NCI-H2196 treated with DMSO at 0.1 percent for 48 hours (cell line): Measurements from ENCODE around the gene TAF6.
"Not testable (repeated sequence)": the region's sequence is repeated elsewhere in the genome, so short reads cannot be mapped to it uniquely, and the experiment has no call there.

ENCODE experiments used
- DNase-seq: peaks from one replicate; lab custom pipeline; 2025; ENCODE audit not compliant: unreplicated experiment; lab: John Stamatoyannopoulos, UW

TAF6 gene

DNA sequence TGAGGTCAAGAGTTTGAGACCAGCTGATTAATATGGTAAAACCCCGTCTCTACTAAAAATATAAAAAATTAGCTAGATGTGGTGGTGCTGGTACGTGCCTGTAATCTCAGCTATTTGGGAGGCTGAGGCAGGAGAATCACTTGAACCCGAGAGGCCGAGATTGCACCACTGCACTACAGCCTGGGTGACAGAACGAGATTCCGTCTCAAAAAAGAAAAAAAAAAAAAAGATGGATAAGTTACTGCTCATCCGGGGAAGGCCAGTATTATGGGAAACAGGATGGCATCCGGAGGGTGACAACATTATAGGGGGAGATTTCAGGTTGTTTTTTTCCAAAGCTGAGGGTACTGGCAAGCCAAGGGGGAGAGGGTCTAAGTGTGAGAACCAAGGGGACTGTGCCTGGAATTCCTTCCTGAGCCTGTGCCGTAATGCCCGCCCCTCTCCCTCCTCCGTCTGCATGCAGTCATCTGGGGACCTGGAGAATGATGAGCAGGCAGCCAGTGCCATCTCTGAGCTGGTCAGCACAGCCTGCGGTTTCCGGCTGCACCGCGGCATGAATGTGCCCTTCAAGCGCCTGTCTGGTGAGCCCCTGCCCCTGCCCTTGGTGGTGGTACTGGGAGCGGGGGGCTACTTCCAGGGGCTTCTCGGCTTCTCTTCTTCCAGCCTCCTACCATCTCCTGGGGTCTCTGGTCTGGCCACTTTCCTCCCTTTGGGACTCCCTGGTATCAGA, 33.9 kb upstream of the TAF6 start:
- no peak for DNase-seq

DNA sequence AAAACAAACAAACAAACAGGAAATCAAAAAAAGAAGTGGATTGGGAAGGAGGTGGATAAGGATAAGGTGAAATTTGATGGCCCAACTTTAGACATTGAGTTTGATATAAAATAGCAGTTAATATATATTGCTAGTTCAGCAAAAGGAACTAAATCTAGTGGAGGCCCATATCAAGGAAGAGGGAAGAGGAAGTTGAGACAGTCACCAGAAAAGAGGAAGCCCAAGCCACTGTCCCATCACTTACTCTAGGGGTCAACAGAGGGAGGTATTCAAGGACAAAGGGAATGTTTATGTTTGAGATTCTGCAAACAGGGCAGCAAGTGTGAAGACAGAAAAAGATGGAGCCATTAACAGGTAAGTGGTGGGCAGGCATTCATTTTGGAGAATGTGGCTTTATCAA, 33.2 kb upstream of the TAF6 start:
- DNase-seq, result no peak

DNA sequence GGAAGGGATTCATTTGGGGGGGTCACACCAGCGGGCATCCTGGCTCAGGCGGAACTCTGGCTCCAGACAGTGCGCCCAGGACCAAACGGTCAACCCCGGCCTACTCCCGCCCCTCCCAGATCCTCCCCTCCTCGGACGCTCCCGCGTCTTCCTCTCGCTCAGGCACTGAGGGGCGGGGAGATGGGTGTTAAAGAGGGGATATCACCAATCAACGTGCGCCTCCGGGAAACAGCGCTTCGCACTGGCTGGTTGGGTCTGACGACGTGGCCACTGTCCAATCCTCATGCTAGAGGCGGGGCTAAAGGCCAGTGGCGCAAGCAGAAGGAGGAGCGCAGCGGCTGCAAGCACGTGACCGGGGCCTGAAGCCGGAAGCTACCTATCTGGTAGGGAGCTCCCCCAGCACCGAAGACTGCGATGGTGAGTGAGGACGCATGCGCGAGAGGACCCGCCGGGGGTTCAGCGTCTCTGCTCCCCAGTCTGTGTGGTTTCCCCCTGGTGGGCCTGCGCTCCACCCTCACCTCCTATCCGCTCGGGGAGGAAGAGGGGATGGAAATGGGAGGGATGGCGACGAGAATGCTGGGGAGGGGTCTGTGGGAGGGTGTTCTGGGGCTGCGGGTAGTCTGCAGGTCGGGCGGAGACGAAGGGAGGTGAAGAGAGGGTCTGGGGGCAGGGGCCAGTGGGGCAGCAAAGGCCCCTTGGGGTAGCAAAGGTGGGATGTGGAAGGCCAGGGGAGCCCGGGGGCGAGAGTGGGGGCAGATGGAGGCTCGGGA, 29.6 kb upstream of the TAF6 start, which contains the start of gene LAMTOR4:
Gene LAMTOR4, plus strand, starts transcription at position 360 of the 770 bp plus-strand sequence. Its CDS starts 55 bp downstream, at position 415.
- DNase-seq, result peak; percentile 98

DNA sequence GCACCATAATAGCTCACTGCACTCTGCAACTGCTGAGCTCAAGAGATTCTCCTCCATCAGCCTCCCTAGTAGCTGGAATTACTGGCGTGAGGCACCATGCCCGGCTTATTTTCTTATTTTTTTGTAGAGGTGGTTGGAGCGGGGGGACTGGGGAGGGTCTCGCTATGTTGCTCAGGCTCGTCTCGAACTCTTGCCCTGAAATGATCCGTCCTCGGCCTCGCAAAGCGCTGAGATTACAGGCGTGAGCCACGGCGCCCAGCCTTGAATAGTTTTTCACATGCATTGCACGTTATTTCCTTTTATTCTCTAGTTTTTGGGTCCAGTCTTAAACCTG, 29.0 kb upstream of the TAF6 start:
- DNase-seq, result no peak

DNA sequence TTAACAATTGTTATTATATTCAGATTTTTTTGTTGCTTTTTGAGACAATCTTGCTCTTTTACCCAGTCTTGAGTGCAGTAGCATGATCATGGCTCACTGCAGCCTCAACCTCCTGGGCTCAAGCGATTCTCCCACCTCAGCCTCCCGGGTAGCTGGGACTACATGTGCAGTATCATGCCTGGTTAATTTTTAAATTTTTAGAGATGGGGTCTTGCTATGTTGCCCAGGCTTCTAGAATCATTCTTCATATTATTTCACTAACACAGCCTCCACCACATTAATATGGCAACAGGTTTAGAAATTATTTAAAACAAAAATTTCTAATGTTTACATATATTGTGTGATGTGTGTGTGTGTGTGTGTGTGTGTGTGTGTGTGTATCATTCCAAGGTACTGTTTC, 28.1 kb upstream of the TAF6 start:
- DNase-seq, result no peak

DNA sequence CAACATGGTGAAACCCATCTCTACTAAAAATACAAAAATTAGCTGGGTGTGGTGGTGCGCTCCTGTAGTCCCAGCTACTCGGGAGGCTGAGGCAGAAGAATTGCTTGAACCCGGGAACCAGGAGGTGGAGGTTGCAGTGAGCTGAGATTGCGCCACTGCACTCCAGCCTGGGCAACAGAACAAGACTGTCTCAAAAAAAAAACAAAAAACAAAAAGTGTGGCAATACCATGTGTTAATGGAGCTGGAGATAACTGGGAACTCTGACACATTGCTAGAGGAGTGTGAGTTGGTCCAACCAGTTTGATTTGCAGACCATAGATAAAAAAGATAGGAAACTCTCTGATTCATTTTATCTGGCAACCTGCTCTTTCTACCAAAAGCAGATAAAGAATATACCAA, 27.2 kb upstream of the TAF6 start:
- not testable (repeated sequence) for DNase-seq

DNA sequence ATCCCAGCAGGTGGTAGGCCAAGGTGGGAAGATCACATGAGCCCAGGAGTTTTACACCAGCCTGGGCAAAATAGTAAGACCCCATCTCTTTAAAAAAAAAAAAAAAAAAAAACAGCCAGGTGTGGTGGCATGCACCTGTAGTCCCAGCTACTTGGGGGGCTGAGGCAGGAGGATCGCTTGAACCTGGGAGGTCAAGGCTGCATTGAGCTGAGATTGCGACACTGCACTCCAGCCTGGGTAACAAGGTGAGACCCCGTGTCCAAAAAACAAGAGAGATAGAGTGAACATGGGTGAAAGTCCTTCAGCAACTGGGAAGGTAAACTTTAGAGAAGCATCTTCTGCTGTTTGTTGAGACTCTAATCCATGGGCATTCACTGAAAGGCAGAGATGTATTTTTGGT, 23.3 kb upstream of the TAF6 start:
- no peak for DNase-seq

DNA sequence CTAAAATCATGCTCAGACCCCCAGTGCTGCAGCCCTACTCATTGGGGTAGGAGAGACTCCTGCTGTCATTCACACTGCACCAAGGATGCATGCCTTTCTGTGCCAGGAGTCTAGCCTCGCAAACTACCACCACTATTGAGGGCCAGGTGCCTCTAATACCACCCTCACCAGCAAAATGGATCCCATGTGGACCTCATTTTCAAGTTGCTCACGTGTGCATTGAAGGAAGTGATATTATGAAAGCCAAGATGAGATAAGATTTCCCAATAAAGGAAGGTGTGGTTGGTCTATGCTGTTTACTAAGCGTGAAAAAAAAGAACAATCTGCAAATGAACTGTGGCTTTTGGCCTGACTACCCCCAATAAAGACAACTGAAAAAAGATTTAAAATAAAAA, 22.4 kb upstream of the TAF6 start:
- DNase-seq, result no peak

DNA sequence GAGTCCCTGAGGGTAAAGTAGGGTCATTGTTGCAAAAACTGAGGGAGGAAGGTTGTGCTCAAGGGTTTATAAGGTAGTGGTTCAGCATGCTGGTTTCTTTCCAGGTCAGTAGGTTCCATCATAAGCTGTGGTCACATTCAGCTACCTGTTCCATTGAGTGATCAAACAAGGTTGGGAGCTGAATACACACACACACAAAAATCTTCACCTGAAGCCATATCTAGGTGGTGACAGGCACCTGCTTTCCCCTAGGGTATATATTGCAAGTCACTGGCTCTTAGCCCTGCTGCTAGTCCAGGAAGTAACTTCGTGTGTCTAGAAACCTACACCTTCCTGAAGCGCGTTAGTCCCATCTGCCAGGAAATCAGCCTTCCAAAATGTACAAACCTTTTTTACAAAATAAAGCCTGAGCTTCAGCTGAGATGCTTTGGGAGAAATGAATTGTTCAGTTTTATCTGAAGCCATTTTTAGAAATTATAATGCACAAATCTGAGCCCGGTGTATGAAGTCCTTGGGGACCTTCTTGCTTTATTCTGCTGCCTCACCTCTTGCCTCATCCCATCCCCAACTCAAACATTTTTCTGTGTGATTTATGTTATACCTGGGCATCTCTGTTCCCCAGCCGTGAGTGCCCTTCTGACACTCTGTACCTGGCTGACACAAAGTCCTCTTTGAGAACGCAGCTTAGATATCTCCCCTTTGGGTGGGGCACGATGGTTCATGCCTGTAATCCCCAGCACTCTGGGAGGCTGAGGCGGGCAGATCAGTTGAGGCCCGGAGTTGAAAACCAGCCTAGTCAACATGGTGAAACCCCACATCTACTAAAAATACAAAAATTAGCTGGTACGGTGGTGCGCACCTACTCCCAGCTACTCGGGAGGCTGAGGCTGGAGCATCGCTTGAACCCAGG, 18.9 kb upstream of the TAF6 start:
- peak; percentile 61 for DNase-seq

DNA sequence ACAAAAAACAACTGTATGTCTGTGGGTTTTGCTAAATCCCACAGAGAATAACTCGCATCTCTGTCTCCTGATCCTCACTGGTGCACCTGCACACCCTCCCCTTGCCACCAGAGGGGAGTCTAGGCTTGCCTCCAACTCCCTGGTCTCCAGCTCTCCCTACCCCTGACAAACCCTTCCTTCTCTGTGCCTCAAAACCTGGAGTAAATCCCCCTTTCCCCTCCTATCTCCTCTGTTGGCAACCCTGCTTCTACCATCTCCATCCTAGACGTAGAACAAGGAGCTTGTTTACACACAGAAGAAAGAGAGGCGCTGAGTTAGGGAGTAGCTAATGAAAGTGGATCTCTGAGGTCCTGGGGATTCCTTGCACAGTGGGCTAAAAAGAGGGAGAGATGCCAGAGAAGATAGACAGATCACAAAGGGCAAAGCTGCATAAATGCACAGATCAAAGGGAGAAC, 13.6 kb upstream of the TAF6 start:
- DNase-seq, result peak; percentile 41

DNA sequence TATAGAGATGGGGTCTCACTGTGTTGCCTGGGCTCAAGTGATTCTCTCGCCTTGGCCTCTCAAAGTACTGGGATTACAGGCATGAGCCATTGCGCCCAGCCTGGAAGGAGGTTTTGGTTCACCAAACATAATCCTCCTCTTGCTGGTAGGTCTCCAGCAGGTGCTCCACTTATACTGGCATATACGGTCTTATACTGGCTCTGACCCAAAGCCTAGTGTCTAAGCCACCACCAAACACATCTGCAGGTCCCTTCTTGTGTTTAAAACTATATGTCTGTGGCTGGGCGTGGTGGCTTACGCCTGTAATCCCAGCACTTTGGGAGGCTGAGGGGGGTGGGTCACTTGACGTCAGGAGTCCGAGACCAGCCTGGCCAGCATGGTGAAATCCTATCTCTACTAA, 13.0 kb upstream of the TAF6 start:
- DNase-seq, result no peak

DNA sequence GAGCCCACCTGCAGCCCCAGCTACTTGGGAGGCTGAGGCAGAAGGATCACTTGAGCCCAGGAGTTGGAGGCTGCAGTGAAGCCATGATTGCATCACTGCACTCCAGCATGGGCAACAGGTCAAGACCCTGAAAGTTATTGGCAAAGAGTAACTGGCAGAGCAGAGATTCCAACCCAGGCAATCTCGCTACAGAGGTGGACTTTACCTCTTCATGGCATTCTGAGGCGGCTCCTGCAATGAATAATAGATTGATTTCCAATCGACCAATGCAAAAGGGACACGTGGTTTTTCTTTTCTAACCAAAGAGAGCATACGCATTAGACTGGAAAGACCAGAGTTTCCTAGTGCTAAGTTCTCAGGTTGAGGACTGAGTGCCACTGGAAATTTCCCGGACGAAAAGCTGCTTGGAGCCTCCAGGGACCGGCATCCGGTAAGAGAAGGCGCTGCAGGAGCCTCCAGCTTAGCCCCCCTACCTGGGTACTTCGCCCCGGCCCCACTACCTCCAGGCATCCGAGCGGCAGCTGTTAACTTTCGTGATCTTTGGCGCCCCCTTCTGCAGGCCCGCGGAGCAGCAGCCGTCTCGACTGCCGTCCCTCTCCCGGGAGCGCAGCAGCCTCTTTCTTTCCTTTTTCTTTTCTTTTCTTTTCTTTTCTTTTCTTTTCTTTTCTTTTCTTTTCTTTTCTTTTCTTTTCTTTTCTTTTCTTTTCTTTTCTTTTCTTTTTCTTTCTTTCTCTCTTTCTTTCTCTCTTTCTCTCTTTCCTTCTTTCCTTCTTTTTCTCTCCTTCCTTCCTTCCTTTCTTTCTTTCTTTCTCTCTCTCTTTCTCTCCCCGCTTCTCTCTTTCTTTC, 11.7 kb upstream of the TAF6 start:
- DNase-seq, result peak; percentile 72

DNA sequence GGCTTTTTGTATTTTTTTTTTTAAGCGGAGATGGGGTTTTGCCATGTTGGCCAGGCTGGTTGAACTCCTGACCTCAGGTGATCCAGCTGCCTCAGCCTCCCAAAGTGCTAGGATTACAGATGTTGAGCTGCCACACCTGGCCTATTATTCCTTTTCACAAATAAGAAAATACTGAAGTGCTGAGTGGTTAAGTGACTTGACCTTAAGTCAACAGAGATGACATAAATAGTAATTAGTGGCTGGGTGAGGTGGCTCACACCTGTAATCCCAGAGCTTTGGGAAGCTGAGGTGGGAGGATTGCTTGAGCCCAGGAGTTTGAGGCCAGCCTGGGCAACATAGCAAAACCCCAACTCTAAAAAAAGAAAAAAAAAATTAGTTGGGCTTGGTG, 11.1 kb upstream of the TAF6 start:
- peak; percentile 45 for DNase-seq

DNA sequence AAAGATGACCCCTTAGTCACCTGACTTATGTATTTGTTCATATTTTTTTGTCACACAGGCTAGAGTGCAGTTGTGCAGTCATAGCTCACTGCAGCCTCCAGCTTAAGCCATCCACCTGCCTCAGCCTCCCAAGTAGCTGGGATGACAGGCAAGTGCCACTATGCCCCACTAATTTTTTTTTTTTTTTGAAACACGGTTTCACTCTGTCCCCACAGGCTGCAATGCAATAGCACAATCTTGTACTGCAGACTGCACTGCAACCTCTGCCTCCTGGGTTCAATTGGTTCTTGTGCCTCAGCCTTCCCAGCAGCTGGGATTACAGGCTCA, 9.4 kb upstream of the TAF6 start:
- DNase-seq, result no peak

DNA sequence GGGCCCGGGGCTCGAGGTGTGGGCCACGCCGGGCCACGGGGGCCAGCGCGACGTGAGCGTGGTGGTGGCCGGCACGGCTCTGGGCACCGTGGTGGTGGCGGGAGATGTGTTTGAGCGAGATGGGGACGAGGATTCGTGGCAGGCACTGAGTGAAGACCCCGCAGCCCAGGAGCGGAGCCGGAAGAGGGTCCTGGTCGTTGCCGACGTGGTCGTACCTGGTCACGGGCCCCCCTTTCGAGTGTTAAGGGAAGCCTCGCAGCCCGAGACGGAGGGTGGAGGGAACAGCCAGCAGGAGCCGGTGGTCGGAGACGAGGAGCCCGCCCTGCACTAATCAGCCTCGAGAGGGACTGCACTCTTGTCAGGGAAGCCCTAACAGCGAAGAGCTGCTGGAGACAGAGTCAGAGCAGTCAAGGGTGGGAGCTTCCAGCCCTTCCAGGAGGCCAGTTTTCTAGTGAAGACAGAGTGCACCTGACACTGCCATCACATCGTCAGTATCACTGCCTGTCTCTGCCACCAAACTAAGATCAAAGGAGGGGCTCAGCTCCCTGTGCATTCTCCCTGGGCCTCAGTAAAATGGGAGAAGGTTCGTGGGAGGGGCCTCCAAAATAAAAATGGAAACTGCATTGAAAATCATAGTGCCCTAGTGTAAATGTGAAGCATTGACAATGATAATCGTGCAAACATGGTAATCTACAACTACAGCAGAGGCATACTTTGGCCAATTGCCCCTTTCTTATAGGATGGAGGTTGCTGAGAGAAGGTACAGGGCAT, 8.9 kb upstream of the TAF6 start:
- no peak for DNase-seq

DNA sequence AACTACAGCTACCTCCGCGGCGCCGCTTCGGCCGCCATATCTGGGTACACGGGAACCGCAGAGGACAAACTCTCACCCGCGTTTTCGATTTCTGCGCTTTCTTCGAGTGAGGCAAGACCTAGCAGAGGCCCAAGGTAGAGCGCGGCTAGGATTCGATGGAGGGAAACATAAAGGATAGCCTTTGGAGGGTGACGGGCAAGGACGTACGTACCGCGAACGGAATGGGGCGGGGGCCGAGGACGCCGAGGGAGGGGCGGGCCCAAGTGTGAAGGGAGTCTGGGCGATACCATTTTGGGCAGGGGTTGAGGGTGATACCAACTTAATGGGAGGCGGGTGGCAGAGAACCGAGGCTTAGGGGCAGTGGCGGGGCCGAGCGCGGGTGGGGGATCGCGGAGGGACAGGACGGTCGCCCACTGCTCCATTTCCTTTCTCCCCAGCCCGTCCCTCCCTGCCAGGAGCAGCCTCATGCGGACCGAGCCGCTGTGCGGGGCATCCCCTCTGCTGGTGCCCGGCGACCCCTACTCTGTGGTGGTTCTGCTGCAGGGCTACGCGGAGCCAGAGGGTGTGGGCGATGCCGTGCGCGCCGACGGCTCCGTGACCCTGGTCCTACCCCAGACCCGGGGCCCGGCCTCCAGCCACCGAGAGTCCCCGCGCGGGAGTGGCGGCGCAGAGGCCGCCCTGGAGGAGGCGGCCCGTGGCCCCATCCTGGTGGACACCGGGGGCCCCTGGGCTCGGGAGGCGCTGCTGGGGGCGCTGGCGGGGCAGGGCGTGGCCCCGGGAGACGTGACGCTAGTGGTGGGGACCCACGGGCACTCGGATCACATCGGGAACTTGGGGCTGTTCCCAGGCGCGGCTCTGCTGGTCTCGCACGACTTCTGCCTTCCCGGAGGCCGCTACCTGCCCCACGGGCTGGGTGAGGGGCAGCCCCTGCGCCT, 8.0 kb upstream of the TAF6 start, which contains the start of gene MBLAC1:
Gene MBLAC1, plus strand, starts transcription at position 37 of the 935 bp plus-strand sequence. Its CDS starts 429 bp downstream, at position 466.
- DNase-seq, result peak; percentile 83

DNA sequence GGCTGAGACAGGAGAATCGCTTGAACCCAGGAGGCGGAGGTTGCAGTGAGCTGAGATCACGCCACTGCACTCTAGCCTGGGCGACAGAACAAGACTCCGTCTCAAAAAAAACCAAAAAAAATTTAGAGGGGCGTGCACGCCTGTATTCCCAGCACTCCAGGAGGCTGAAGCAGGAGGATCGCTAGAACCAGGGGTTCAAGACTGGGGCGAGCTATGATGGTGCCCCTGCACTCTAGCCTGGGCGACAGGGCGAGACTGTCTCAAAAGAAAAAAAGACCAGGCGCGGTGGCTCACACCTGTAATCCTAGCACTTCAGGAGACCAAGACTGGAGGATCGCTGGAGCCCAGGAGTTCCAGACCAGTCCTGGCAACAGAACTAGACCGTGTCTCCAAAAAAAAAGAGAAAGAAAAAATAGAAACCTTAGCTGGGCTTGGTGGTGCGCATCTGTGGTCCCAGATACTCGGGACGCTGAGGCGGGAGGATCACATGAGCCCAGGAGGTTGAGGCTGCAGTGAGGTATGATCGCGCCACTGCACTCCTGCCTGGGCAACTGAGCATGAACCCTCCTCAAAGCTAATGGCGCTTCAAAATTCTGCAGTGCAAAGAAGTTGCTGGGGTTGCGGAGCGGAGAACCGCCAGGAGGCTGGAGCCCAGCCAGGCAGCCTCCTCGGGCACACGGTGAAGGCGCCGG, 7.2 kb upstream of the TAF6 start:
- DNase-seq, result no peak
